Peyer's patch (tissue), 4 donors: ENCODE data around the gene GNAL. TPM values are rescaled to one million over a fixed set of nuclear protein-coding genes. Genes with fewer than 3 reads are reported as not detected.

Source experiments
- DNase-seq, 3 donors: peaks; one replicate each; pipeline ENCODE4 v3.0.0-alpha.2; 2017 to 2019
- H3K27ac ChIP-seq, 4 donors: fragments of 200-600 bp; sonication (generic); one replicate each; pipeline ENCODE4 v1.5.1; 2016 to 2019
- H3K27me3 ChIP-seq, 2 donors: fragments of 200-600 bp; sonication (generic); one replicate each; pipeline ENCODE4 v1.5.1; 2019
- H3K36me3 ChIP-seq, 3 donors: fragments of 200-600 bp; sonication (generic); one replicate each; pipeline ENCODE4 v1.5.1; 2016 to 2019
- H3K4me1 ChIP-seq, 4 donors: fragments of 200-600 bp; sonication (generic); one replicate each; pipeline ENCODE4 v1.5.1; 2016 to 2019
- H3K4me3 ChIP-seq, 4 donors: fragments of 200-600 bp; sonication (generic); 1 replicate in 3 of 4; 2 replicates in 1 of 4; pipeline ENCODE4 v1.5.1; 2016 to 2019; ENCODE audit warnings: mild to moderate bottlenecking in 1 of 4
- H3K9me3 ChIP-seq, 4 donors: fragments of 200-600 bp; sonication (generic); one replicate each; pipeline ENCODE4 v1.5.1; 2016 to 2019; ENCODE audit warnings: mild to moderate bottlenecking in 1 of 4
- POLR2A ChIP-seq, 2 donors: fragments of 450-650 bp; IDR thresholded peaks; one replicate each; pipeline ENCODE4 v1.5.1; 2017; ENCODE audit warnings: antibody characterized with exemption in 2 of 2, mild to moderate bottlenecking in 2 of 2, moderate library complexity in 2 of 2
- total RNA-seq, 4 donors: library from RNA; depleted of rRNA; stranded (reverse); fragments of >200 nt; gene quantifications; one replicate each; pipeline ENCODE4 v1.1.0, GENCODE V29; 2016
- TF ChIP-seq, protein P1 (sequence below), 6 experiments: fragments of 450-650 bp in 4 of 6; fragments of 200-600 bp in 2 of 6; sonication (generic) in 1 of 6; IDR thresholded peaks; one replicate each; pipeline ENCODE4 v1.5.1; 2017 to 2019; ENCODE audit warnings: antibody characterized with exemption in 6 of 6, mild to moderate bottlenecking in 3 of 6, moderate library complexity in 1 of 6

GNAL gene
- total RNA-seq, 4 donors from 2014 or later = 2.5 to 7.4 (median 3.6) TPM

DNA sequence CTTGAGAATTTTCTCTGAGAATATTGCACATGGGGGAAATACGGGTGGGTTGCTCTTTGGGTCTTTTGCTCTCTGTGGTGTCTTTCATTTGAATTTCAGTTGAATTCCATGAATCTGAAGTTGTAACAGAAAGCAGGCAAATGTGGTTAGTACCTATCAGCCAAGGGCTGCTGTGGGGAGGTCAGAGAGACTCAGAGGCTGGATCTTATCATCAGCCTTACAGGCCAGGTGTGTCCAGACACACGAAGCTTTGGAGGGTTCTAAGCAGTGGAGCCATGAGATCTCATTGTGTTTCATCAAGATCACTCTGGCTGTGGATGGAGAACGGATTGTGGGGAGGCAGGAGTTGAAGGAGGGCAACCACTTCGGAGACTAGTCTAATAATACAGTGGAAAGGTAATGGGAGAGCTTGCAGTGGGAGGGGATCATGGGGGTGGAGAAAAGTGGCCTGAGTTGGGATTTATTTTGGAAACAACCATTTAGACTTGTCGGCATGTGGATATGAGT is 68.1 kb downstream of the GNAL start:
- TF ChIP-seq POLR2A (IDR thresholded peaks at IDR 0.05) = no peak
- TF ChIP-seq, protein P1, sequence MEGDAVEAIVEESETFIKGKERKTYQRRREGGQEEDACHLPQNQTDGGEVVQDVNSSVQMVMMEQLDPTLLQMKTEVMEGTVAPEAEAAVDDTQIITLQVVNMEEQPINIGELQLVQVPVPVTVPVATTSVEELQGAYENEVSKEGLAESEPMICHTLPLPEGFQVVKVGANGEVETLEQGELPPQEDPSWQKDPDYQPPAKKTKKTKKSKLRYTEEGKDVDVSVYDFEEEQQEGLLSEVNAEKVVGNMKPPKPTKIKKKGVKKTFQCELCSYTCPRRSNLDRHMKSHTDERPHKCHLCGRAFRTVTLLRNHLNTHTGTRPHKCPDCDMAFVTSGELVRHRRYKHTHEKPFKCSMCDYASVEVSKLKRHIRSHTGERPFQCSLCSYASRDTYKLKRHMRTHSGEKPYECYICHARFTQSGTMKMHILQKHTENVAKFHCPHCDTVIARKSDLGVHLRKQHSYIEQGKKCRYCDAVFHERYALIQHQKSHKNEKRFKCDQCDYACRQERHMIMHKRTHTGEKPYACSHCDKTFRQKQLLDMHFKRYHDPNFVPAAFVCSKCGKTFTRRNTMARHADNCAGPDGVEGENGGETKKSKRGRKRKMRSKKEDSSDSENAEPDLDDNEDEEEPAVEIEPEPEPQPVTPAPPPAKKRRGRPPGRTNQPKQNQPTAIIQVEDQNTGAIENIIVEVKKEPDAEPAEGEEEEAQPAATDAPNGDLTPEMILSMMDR (IDR thresholded peaks at IDR 0.05) = no peak
- H3K4me1 ChIP-seq = peaks cover 0 to under 1% (median 0%) of the 10 kb centered on the region in 4 donors
- H3K27me3 ChIP-seq = no peaks in the 10 kb centered on the region

DNA sequence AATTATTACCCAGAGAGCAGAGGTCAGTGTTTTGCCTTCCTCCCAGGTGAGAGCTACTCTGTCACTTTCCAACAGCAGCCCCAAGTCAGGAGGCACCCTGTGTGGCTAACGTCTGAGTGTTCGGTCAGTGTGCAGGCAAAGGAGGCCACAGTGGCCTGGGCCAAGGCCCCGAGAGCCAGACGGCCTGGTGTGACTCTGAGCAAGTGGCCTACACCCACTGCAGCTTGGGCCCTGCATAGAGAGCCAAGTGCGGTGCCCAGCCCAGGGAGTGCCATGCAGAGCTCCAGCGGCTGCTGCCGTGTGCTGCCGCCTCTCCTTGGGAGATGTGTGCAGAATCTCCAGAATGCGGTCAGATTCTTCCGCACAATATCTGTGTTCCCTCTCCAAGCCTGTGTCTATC is 70.4 kb downstream of the GNAL start:
- H3K36me3 ChIP-seq = no peaks in the 10 kb centered on the region
- H3K4me3 ChIP-seq = no peak overlapping the region
- no peak for TF ChIP-seq POLR2A (IDR thresholded peaks at IDR 0.05)
- TF ChIP-seq, protein P1 (IDR thresholded peaks at IDR 0.05) = no peak
- H3K4me1 ChIP-seq = no peaks in the 10 kb centered on the region
- DNase-seq = no peak
- H3K27ac ChIP-seq = no peak overlapping the region
- H3K27me3 ChIP-seq = no peaks in the 10 kb centered on the region
- no peaks in the 10 kb centered on the region for H3K9me3 ChIP-seq

More for the DNA sequence above, 68.1 kb downstream of the GNAL start:
- no peak for DNase-seq
- Histone ChIP-seq H3K9me3 (no peaks in the 10 kb centered on the region), H3K36me3 (no peaks in the 10 kb centered on the region), H3K27ac (no peak overlapping the region), H3K4me3 (no peak overlapping the region)

DNA sequence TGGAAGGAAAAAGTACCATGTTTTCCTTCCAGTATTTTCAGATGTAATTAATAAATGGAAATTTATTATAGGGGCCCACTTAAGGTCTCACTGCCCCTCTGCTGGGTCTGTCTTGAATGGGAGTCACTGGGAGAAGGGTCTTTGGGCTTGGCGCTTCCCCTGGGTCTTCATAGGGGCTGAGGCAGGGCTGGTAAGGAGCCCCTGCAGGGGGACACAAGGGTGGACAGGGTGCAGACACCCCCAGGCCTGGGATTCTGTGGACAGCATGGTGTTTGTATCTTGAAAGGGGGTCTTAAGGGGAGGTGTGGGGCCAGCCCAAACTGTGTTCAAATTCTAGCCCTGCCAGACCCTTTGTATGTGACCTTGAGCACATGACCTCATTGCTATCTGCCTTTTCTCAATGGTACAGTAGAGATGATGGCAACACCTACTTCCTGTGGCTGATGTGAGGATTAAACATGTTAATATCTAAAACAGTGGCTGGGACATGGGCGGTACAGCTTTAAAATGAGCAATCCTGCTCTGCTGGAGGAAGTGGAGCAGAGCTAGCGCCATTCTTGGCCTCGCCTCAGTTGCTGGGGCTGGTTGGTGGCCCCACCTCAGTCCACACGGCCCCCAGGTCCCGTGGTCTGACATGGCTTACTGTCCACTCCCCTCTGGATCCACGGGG is 71.6 kb downstream of the GNAL start:
- Histone ChIP-seq H3K4me1 (no peaks in the 10 kb centered on the region), H3K36me3 (no peaks in the 10 kb centered on the region)

DNA sequence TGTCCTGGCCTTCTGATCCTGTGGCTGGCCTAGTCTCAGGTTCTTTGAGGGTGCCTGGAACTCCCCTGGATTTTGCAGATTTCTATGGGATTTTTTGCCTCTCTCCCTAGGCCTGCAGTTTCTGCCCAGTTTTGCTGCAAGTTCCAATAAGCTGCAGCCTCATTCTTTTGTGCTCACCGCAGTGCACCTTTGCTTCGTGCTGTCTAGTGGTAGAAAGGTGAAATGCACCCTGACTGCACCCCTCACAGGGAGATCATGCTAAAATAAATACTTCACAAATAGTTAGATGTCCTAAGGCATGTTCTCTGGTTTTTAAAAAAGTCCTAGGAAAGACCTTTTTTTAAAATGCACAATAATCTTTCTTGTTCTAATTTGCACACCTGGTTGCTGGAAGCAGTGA is 72.5 kb downstream of the GNAL start:
- DNase-seq = no peak
- TF ChIP-seq POLR2A (IDR thresholded peaks at IDR 0.05) = no peak
- TF ChIP-seq, protein P1 (IDR thresholded peaks at IDR 0.05) = no peak
- Histone ChIP-seq H3K9me3 (no peaks in the 10 kb centered on the region), H3K4me1 (no peaks in the 10 kb centered on the region), H3K27ac (no peak overlapping the region), H3K36me3 (no peaks in the 10 kb centered on the region), H3K4me3 (no peak overlapping the region), H3K27me3 (no peaks in the 10 kb centered on the region)

More for the DNA sequence above, 71.6 kb downstream of the GNAL start:
- H3K9me3 ChIP-seq = no peaks in the 10 kb centered on the region
- no peaks in the 10 kb centered on the region for H3K27me3 ChIP-seq
- DNase-seq = no peak
- H3K27ac ChIP-seq = no peak overlapping the region
- no peak for TF ChIP-seq POLR2A (IDR thresholded peaks at IDR 0.05)
- TF ChIP-seq, protein P1 (IDR thresholded peaks at IDR 0.05) = no peak
- no peak overlapping the region for H3K4me3 ChIP-seq

DNA sequence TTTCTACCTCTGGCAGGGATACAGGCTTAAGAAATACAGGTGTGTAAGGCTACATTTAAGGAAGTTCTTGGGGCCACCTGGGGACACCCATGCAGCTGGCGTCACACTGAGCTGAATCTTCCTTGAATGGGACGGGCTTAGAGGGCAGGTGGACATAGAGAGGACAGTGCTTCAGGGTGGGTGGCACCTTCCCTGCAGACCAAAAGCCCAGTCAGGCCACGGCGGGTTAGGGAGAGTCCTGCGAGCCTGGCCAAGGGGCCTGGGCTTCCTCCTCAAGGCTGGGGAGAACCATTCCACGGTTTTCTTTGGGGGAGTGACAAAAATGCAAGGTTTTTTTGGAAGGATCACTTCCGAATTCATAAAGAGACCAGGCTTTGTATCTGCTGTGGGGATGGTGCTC is 73.4 kb downstream of the GNAL start:
- H3K4me3 ChIP-seq = no peak overlapping the region
- no peak for DNase-seq
- no peak for TF ChIP-seq POLR2A (IDR thresholded peaks at IDR 0.05)

DNA sequence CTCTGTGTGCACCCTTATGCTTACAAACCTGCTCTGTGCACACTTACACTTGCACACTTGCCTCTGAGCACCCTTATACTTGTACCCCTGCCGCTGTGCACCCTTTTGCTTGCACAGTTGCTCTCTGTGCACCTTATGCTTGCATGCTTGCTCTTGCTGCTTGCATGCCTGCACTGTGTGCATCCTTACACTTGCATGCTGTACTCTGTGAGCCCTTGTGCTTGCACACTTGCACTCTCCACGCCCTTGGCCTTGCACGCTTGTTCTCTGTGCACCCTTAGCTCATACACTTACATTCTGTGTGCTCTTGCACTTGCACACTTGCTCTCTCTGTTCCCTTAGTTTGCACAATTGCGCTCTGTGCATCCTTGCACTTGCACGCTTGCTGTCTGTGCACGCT is 78.3 kb downstream of the GNAL start:
- TF ChIP-seq, protein P1 (IDR thresholded peaks at IDR 0.05) = no peak
- TF ChIP-seq POLR2A (IDR thresholded peaks at IDR 0.05) = no peak
- Histone ChIP-seq H3K36me3 (no peaks in the 10 kb centered on the region), H3K4me1 (no peaks in the 10 kb centered on the region), H3K9me3 (no peaks in the 10 kb centered on the region), H3K27ac (no peak overlapping the region), H3K4me3 (no peak overlapping the region), H3K27me3 (no peaks in the 10 kb centered on the region)
- no peak for DNase-seq

More for the DNA sequence above, 73.4 kb downstream of the GNAL start:
- no peak overlapping the region for H3K27ac ChIP-seq
- no peaks in the 10 kb centered on the region for H3K36me3 ChIP-seq
- no peaks in the 10 kb centered on the region for H3K27me3 ChIP-seq
- H3K9me3 ChIP-seq = no peaks in the 10 kb centered on the region
- H3K4me1 ChIP-seq = no peaks in the 10 kb centered on the region
